Stomach (tissue), 9 donors: ENCODE results near the gene THSD4. TPM values are rescaled to one million over a fixed set of nuclear protein-coding genes. Genes with fewer than 3 reads are reported as not detected.

ENCODE experiments used
- DNase-seq, 2 donors: peaks; one replicate each; pipeline versions ENCODE4 v3.0.0 to v3.0.0-alpha.2; 2013 to 2019
- H3K27ac ChIP-seq, 5 donors: fragments of 200-600 bp in 4 of 5; sonication (generic) in 4 of 5; one replicate each; pipeline ENCODE4 v1.5.1; 2013 to 2019; ENCODE audit warnings: mild to moderate bottlenecking in 1 of 5, moderate library complexity in 1 of 5
- H3K27me3 ChIP-seq, 3 donors: fragments of 200-600 bp; sonication (generic); one replicate each; pipeline ENCODE4 v1.5.1; 2017 to 2019; ENCODE audit warnings: mixed run types in 1 of 3
- H3K36me3 ChIP-seq, 4 donors: fragments of 200-600 bp; sonication (generic); 1 replicate in 3 of 4; 2 replicates in 1 of 4; pipeline ENCODE4 v1.5.1; 2016 to 2019
- H3K4me1 ChIP-seq, 4 donors: fragments of 200-600 bp; sonication (generic); one replicate each; pipeline ENCODE4 v1.5.1; 2016 to 2019
- H3K4me3 ChIP-seq, 4 donors: fragments of 200-600 bp; sonication (generic) in 3 of 4; one replicate each; pipeline ENCODE4 v1.5.1; 2016 to 2019; ENCODE audit warnings: mild to moderate bottlenecking in 1 of 4
- H3K9me3 ChIP-seq, 4 donors: fragments of 200-600 bp; sonication (generic); one replicate each; pipeline ENCODE4 v1.5.1; 2016 to 2019
- EP300 ChIP-seq: sonication (generic); formaldehyde crosslinking; IDR thresholded peaks from one replicate; pipeline ENCODE4 v1.6.1; 2017; ENCODE audit warnings: antibody characterized with exemption
- POLR2A ChIP-seq, 4 donors: fragments of 450-650 bp; IDR thresholded peaks; one replicate each; pipeline ENCODE4 v1.6.1; 2016; ENCODE audit warnings: antibody characterized with exemption in 4 of 4, control low read depth in 2 of 4, mild to moderate bottlenecking in 1 of 4, moderate library complexity in 1 of 4
- POLR2AphosphoS5 ChIP-seq, 3 donors: sonication (generic); formaldehyde crosslinking; IDR thresholded peaks; one replicate each; pipeline ENCODE4 v1.6.1; 2016; ENCODE audit warnings: antibody characterized with exemption in 3 of 3
- WGBS, 5 donors: extraction: QIAGEN DNeasy Blood & Tissue Kit in 3 of 5; methylation state at CpG; one replicate each; pipeline versions ENCODE4 v1.1.5 to v1.1.7; 2013 to 2018; 5-methylcytosine and 5-hydroxymethylcytosine counted together
- intact Hi-C: fragments of 100-400 bp; cut with DNase I; formaldehyde crosslinking; loops from one replicate; pipeline ENCODE4 v1.15.1; 2023; ENCODE audit warnings: low total_unique reads
- polyA plus RNA-seq, 3 donors: library from polyadenylated mRNA; stranded (reverse); fragments of 200-250 nt; gene quantifications; one replicate each; pipeline ENCODE4 v1.2.3, GENCODE V29; 2013
- total RNA-seq, 5 donors: library from RNA; depleted of rRNA; stranded (reverse); fragments of >200 nt; gene quantifications; one replicate each; pipeline versions ENCODE4 v1.1.0 to v1.2.3, GENCODE V29; 2014 to 2016
- TF ChIP-seq, protein P1 (sequence below), 7 experiments: fragments of 450-650 bp in 4 of 7; fragments of 200-600 bp in 3 of 7; sonication (generic) in 3 of 7; IDR thresholded peaks; one replicate each; pipeline ENCODE4 v1.5.1; 2016 to 2019; ENCODE audit warnings: antibody characterized with exemption in 7 of 7, control low read depth in 2 of 7, mild to moderate bottlenecking in 1 of 7
- donor health status: healthy with polysubstance abuse.
- donor health status: Bipolar disorder and iron deficiency.
- donor health status: healthy.

Gene THSD4
- total and polyA plus RNA-seq, 8 donors: 1.8 to 79.4 (median 22.0) TPM

DNA sequence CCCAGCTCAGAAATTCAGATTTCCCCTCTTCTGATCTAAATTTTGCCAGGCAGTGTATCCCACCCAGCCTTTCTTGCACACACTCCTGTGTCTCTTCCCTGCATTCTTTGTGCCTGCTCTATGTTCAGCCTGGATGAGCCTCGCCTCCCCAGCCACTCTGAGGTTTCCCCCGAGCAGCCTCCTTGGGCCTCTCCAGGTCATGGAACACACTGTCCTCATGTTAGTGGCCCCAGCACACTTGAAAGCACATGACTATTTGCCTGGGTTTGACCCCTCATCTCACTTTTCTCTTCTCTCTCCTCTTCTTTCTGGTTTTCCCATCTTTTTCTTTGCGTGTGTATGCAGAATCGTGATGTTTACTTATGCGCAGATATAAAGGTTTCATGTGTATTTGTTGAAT, 3.1 kb downstream of the THSD4 start:
- intact Hi-C loops: loop anchor here (10.0 kb wide), 1 partner anchor 316 kb away; no protein-coding TSS in a partner anchor

DNA sequence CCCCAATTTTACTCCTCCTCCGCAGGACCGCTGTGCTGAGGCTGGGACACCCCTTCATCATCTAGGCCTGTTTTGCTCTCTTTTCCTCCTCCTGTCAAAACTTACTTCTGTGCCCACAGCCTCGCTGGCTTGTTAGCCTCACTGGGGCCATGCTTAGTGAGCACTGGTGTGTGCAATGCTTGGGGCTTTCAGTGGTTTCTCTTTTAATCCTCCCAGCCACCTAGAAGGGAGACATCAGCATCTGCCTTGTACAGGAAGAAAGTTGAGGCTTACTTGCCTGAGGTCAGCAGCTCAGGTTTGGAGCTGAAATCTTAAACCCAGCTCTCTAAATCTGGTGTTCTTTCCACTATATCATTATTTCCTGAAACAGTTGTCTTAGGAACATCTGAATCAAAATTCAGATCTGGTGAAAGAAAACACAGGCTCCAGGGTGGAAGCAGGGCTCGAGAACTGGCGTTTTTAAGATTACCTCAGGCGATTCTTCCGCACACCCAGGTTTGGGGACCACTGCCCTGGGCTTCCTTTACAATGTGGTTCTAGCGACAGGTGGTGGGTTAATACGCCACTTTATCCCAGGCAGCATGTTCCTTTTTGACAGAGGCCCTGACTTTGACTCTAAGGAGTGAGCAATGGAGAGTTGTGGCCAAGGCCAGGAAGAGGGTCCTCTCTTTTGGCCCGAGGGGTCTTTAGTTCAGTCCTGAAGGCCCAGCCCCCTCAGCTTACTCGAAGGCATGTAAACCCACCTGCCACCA, 3.8 kb downstream of the THSD4 start:
- H3K27me3 ChIP-seq: peaks cover 0 to 36% (median 6%) of the 10 kb centered on the region in 3 donors
- no peak overlapping the region for H3K4me3 ChIP-seq
- no peaks in the 10 kb centered on the region for H3K9me3 ChIP-seq
- intact Hi-C loops: loop anchor here (10.0 kb wide), 1 partner anchor 316 kb away; no protein-coding TSS in a partner anchor
- no peak overlapping the region for H3K27ac ChIP-seq
- DNase-seq: no peak
- 87 to 94% (median 91%) methylated on average over 10 to 11 of the region's 11 CpGs for WGBS, 5 donors
- H3K4me1 ChIP-seq: peaks cover 0 to 22% (median 15%) of the 10 kb centered on the region in 4 donors
- TF ChIP-seq EP300: no peak
- no peak for TF ChIP-seq POLR2AphosphoS5 (IDR thresholded peaks at IDR 0.05)
- no peak for TF ChIP-seq POLR2A (IDR thresholded peaks at IDR 0.05)
- TF ChIP-seq, protein P1, sequence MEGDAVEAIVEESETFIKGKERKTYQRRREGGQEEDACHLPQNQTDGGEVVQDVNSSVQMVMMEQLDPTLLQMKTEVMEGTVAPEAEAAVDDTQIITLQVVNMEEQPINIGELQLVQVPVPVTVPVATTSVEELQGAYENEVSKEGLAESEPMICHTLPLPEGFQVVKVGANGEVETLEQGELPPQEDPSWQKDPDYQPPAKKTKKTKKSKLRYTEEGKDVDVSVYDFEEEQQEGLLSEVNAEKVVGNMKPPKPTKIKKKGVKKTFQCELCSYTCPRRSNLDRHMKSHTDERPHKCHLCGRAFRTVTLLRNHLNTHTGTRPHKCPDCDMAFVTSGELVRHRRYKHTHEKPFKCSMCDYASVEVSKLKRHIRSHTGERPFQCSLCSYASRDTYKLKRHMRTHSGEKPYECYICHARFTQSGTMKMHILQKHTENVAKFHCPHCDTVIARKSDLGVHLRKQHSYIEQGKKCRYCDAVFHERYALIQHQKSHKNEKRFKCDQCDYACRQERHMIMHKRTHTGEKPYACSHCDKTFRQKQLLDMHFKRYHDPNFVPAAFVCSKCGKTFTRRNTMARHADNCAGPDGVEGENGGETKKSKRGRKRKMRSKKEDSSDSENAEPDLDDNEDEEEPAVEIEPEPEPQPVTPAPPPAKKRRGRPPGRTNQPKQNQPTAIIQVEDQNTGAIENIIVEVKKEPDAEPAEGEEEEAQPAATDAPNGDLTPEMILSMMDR (IDR thresholded peaks at IDR 0.05): no peak
- H3K36me3 ChIP-seq: no peaks in the 10 kb centered on the region

More for the DNA sequence above, 3.1 kb downstream of the THSD4 start:
- H3K4me3 ChIP-seq: no peak overlapping the region
- H3K4me1 ChIP-seq: peaks cover 0 to 22% (median 15%) of the 10 kb centered on the region in 4 donors
- H3K9me3 ChIP-seq: no peaks in the 10 kb centered on the region
- H3K27ac ChIP-seq: no peak overlapping the region
- WGBS, 5 donors: 87 to 94% (median 92%) methylated on average over 5 of the region's 5 CpGs
- peaks cover 0 to 36% (median 6%) of the 10 kb centered on the region in 3 donors for H3K27me3 ChIP-seq
- DNase-seq: no peak
- H3K36me3 ChIP-seq: no peaks in the 10 kb centered on the region
- TF ChIP-seq POLR2A (IDR thresholded peaks at IDR 0.05) (no peak), POLR2AphosphoS5 (IDR thresholded peaks at IDR 0.05) (no peak), EP300 (no peak)
- TF ChIP-seq, protein P1 (IDR thresholded peaks at IDR 0.05): no peak

DNA sequence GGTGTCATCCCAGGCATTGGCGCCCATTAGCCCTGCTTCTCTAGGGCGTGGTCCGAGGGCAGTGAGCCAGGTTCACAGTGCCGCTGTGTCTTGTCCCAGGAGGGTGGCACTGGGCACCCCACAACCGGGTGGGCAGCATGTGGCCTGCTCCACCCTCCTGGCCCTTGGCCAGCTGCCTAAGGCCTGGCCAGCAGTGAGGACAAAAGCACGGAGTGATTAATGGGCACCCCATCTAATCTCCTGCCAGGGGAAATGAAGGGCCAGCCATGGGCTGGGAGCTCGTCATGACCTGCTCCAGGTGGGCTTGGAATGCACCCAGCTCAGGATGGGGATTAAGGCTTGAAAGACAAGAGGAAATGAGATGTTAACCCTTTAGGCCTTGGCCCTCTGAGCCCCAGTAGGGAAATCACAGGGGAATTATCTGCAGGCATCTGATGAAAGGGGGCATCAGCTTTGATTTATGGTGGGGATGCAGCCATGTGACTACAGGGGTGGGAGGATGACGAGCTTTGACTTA, 5.2 kb downstream of the THSD4 start:
- Histone ChIP-seq H3K9me3 (no peaks in the 10 kb centered on the region), H3K27ac (no peak overlapping the region), H3K36me3 (no peaks in the 10 kb centered on the region), H3K27me3 (peaks cover 0 to 24% (median 6%) of the 10 kb centered on the region in 3 donors), H3K4me1 (peaks cover 0 to 34% (median 12%) of the 10 kb centered on the region in 4 donors), H3K4me3 (no peak overlapping the region)
- DNase-seq: peak in 1 of 2 donors; percentile 16
- TF ChIP-seq POLR2AphosphoS5 (IDR thresholded peaks at IDR 0.05) (no peak), EP300 (no peak), POLR2A (IDR thresholded peaks at IDR 0.05) (no peak)
- TF ChIP-seq, protein P1 (IDR thresholded peaks at IDR 0.05): no peak
- 64 to 84% (median 73%) methylated on average over 8 of the region's 8 CpGs for WGBS, 5 donors
- intact Hi-C loops: no loop called here

DNA sequence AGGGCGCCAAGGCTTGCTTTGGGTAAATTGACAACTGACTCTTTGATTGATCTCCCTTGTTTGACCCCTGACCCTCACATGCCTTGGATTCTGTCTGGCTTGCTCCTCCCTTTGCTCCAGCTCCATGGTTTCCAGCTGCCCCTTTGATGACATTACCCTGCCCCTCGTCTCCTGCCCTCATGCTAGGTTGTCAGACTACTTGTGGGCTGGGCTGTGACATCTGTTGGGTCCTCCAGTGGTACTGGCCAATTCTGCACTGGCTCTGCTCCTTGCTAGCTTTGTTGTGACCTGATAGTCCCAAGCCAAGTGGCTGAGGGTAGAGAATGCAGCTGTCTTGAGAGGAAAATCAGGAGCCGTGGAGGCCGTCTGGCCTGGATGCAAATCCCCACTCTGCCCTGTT, 6.2 kb downstream of the THSD4 start:
- peaks cover 0 to 15% (median 0%) of the 10 kb centered on the region in 3 donors for H3K27me3 ChIP-seq

More for the DNA sequence above, 6.2 kb downstream of the THSD4 start:
- intact Hi-C loops: no loop called here
- no peak for DNase-seq
- Histone ChIP-seq H3K4me3 (no peak overlapping the region), H3K4me1 (peaks cover 0 to 33% (median 4%) of the 10 kb centered on the region in 4 donors), H3K9me3 (no peaks in the 10 kb centered on the region), H3K36me3 (no peaks in the 10 kb centered on the region), H3K27ac (no peak overlapping the region)
- TF ChIP-seq POLR2A (IDR thresholded peaks at IDR 0.05) (no peak), EP300 (no peak), POLR2AphosphoS5 (IDR thresholded peaks at IDR 0.05) (no peak)
- TF ChIP-seq, protein P1 (IDR thresholded peaks at IDR 0.05): no peak
- WGBS, 5 donors: 66 to 95% (median 81%) methylated on average over 3 to 4 of the region's 4 CpGs
